HG02623 (cell line): ENCODE measurements around the gene AREL1.

Source experiments
- ATAC-seq: cut with Tn5 transposase; IDR thresholded peaks from one replicate; pipeline ENCODE4 v1.9.1; 2021; ENCODE audit warnings: moderate library complexity; ENCODE audit not compliant: unreplicated experiment

Gene AREL1

GRCh38 chr14:74697976-74698375 is 14.9 kb downstream of the AREL1 start:
- no peak for ATAC-seq

GRCh38 chr14:74697543-74697942 is 15.3 kb downstream of the AREL1 start:
- no peak for ATAC-seq

- ATAC-seq = no peak
Observed at GRCh38 chr14:74697011-74697410, 15.9 kb downstream of the AREL1 start.

GRCh38 chr14:74695406-74695805 is 17.5 kb downstream of the AREL1 start:
- ATAC-seq = no peak

GRCh38 chr14:74693191-74693590 is 19.7 kb downstream of the AREL1 start:
- no peak for ATAC-seq

GRCh38 chr14:74691456-74691855 is 21.4 kb downstream of the AREL1 start:
- no peak for ATAC-seq

GRCh38 chr14:74685921-74686678 is 26.8 kb downstream of the AREL1 start:
- ATAC-seq = no peak

GRCh38 chr14:74685056-74685455 is 27.8 kb downstream of the AREL1 start:
- ATAC-seq = no peak

- ATAC-seq = no peak
Observed at GRCh38 chr14:74684434-74684833, 28.4 kb downstream of the AREL1 start.

- ATAC-seq = no peak
Observed at GRCh38 chr14:74683406-74683805, 29.5 kb downstream of the AREL1 start.

- ATAC-seq = no peak
Observed at GRCh38 chr14:74682169-74682952, 30.5 kb downstream of the AREL1 start.

GRCh38 chr14:74675219-74675618 is 37.7 kb downstream of the AREL1 start:
- no peak for ATAC-seq

- ATAC-seq = no peak
Observed at GRCh38 chr14:74673768-74674167, 39.1 kb downstream of the AREL1 start.

GRCh38 chr14:74671789-74672188 is 41.1 kb downstream of the AREL1 start:
- ATAC-seq = no peak

- ATAC-seq = no peak
Observed at GRCh38 chr14:74670726-74671411, 42.0 kb downstream of the AREL1 start.

GRCh38 chr14:74669846-74670245 is 43.0 kb downstream of the AREL1 start:
- no peak for ATAC-seq

GRCh38 chr14:74669256-74669655 is 43.6 kb downstream of the AREL1 start:
- ATAC-seq = no peak

- no peak for ATAC-seq
Observed at GRCh38 chr14:74667758-74668157, 45.1 kb downstream of the AREL1 start.

- no peak for ATAC-seq
Observed at GRCh38 chr14:74664717-74665116, 48.2 kb downstream of the AREL1 start.

GRCh38 chr14:74663884-74664283 is 49.0 kb downstream of the AREL1 start:
- no peak for ATAC-seq

- ATAC-seq = no peak
Observed at GRCh38 chr14:74661726-74662450, 51.0 kb downstream of the AREL1 start.
